ENCODE results near the gene AUTS2. TPM values are rescaled to one million over a fixed set of nuclear protein-coding genes. Genes with fewer than 3 reads are reported as not detected.

The AUTS2 gene
- polyA plus RNA-seq, 1 experiment, result 0.54 TPM

- Histone ChIP-seq H3K27me3 (ENCODE audit: control insufficient read depth, insufficient read depth, low read length) (no peaks in the 10 kb centered on the region), H3K36me3 (ENCODE audit: control insufficient read depth, insufficient read depth, low read length) (no peaks in the 10 kb centered on the region), H3K4me3 (ENCODE audit: low read depth, low read length) (no peak overlapping the region)
- no peak for DNase-seq (ENCODE audit: low read depth)
- TF ChIP-seq CTCF (IDR thresholded peaks at IDR 0.05; ENCODE audit: insufficient read depth, low read depth, low read length), result no peak
- CTCF ChIA-PET, result no interaction called here
- POLR2A ChIA-PET, result no interaction called here
These were observed 468.6 kb downstream of the AUTS2 start for GRCh38 chr7:70066844-70067243.

DNA sequence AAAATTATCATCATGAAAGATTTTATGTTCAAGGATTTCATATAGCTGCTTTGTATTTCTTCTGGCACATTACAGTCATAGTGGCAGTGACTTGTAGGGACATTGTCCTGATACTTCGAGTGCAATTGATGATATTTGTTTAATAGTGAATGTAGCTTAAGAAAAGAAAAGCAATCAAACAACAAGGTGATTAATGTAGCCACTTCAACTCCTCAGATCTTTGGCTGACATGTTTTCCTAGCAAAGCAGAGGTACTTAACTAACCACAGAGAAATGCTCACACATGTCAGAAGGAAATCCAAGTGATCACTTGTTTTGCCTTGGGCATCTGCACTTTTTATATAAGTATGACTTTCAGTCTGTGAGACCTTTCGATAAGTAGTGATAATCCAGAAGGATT lies 470.3 kb downstream of the AUTS2 start:
- no peaks in the 10 kb centered on the region for H3K27me3 ChIP-seq (ENCODE audit: control insufficient read depth, insufficient read depth, low read length)
- no peak for DNase-seq (ENCODE audit: low read depth)
- no peaks in the 10 kb centered on the region for H3K36me3 ChIP-seq (ENCODE audit: control insufficient read depth, insufficient read depth, low read length)
- CTCF ChIA-PET, result no interaction called here
- POLR2A ChIA-PET, result no interaction called here
- no peak for TF ChIP-seq CTCF (IDR thresholded peaks at IDR 0.05; ENCODE audit: insufficient read depth, low read depth, low read length)
- H3K4me3 ChIP-seq (ENCODE audit: low read depth, low read length), result no peak overlapping the region

GRCh38 chr7:70069977-70070376 lies 471.7 kb downstream of the AUTS2 start:
- CTCF ChIA-PET, result no interaction called here

GRCh38 chr7:70071766-70072165 lies 473.5 kb downstream of the AUTS2 start:
- ChIA-PET CTCF (no interaction called here), POLR2A (no interaction called here)
- H3K4me3 ChIP-seq (ENCODE audit: low read depth, low read length), result no peak overlapping the region
- H3K27me3 ChIP-seq (ENCODE audit: control insufficient read depth, insufficient read depth, low read length), result no peaks in the 10 kb centered on the region
- no peak for DNase-seq (ENCODE audit: low read depth)
- TF ChIP-seq CTCF (IDR thresholded peaks at IDR 0.05; ENCODE audit: insufficient read depth, low read depth, low read length), result no peak
- H3K36me3 ChIP-seq (ENCODE audit: control insufficient read depth, insufficient read depth, low read length), result no peaks in the 10 kb centered on the region

More at GRCh38 chr7:70069977-70070376, 471.7 kb downstream of the AUTS2 start:
- POLR2A ChIA-PET, result no interaction called here
- Histone ChIP-seq H3K36me3 (ENCODE audit: control insufficient read depth, insufficient read depth, low read length) (no peaks in the 10 kb centered on the region), H3K4me3 (ENCODE audit: low read depth, low read length) (no peak overlapping the region), H3K27me3 (ENCODE audit: control insufficient read depth, insufficient read depth, low read length) (no peaks in the 10 kb centered on the region)
- TF ChIP-seq CTCF (IDR thresholded peaks at IDR 0.05; ENCODE audit: insufficient read depth, low read depth, low read length), result no peak
- DNase-seq (ENCODE audit: low read depth), result no peak

DNA sequence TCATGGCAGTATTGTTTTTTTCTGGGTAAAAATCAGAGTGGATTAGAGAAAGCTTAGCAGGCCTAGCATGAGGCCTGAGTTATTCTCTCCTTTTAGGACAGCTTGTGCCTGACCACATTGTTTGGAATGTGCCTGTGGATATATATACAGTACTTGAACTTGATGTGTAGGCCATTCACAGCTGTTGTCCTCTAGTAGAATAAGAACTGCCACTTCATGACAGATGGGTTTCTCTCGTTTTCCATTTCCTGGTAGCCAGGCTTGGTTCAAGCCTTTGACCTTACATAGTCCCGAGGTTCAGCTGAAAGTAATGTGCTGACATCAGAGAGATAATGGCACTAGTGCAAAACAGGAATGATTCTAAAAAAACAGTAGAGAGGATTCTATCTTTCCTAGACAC lies 473.9 kb downstream of the AUTS2 start:
- Histone ChIP-seq H3K36me3 (ENCODE audit: control insufficient read depth, insufficient read depth, low read length) (no peaks in the 10 kb centered on the region), H3K27me3 (ENCODE audit: control insufficient read depth, insufficient read depth, low read length) (no peaks in the 10 kb centered on the region), H3K4me3 (ENCODE audit: low read depth, low read length) (no peak overlapping the region)
- no peak for TF ChIP-seq CTCF (IDR thresholded peaks at IDR 0.05; ENCODE audit: insufficient read depth, low read depth, low read length)
- CTCF ChIA-PET, result no interaction called here
- POLR2A ChIA-PET, result no interaction called here
- no peak for DNase-seq (ENCODE audit: low read depth)

Data from BJ (cell line).